ENCODE data around the gene CLCN7. TPM values are rescaled to one million over a fixed set of nuclear protein-coding genes. Genes with fewer than 3 reads are reported as not detected.
A peak's percentile ranks its signal among the peaks of the same experiment; 100 is the strongest.

CLCN7 gene
- total and polyA plus RNA-seq, 9 of the 15 experiments (the other 6 are each of a cell fraction or from before 2014, with no cell fraction given) = 0.06 to 126 (median 18.7) TPM

GRCh38 chr16:1505912-1506311 is 31.1 kb upstream of the CLCN7 start:
- POLR2A ChIA-PET = no interaction called here
- intact Hi-C loops (cut with micrococcal nuclease) = no loop called here
- no peak for FAIRE-seq

More at GRCh38 chr16:1505912-1506311, 31.1 kb upstream of the CLCN7 start:
- DNase-seq (ENCODE audit: extremely low read depth in 1 of 4, low spot score in 3 of 4) = no peak
- Histone ChIP-seq H3K9me3 (replicated peaks; ENCODE audit: control insufficient read depth, insufficient read depth, low read depth, low read length) (no peaks in the 10 kb centered on the region), H3K27me3 (ENCODE audit: control insufficient read depth in 2 of 2, insufficient read depth in 2 of 2, low read length in 2 of 2) (no peaks in the 10 kb centered on the region), H3K4me1 (replicated peaks in 1 of 2; ENCODE audit: control insufficient read depth in 2 of 2, insufficient read depth in 2 of 2, low read length in 2 of 2) (peaks cover 0 to 44% of the 10 kb centered on the region in 2 experiments; a peak in 2 of 5 replicates), H2AFZ (ENCODE audit: low read depth, low read length) (no peak overlapping the region), H3K4me2 (ENCODE audit: insufficient read depth, low read length) (no peak overlapping the region), H3K9ac (ENCODE audit: insufficient read depth in 1 of 2, low read depth in 2 of 2, low read length in 2 of 2) (no peak overlapping the region), H3K36me3 (ENCODE audit: control insufficient read depth, insufficient read depth, low read length) (peaks cover 78% of the 10 kb centered on the region; the same call in 1 of the 3 replicates), H3K79me2 (ENCODE audit: control insufficient read depth, insufficient read depth, low read length) (no peaks in the 10 kb centered on the region), H3K27ac (ENCODE audit: extremely low read depth, low read depth, low read length) (no peak overlapping the region), H4K20me1 (replicated peaks; ENCODE audit: control insufficient read depth, insufficient read depth, low read length) (no peaks in the 10 kb centered on the region), H3K4me3 (no peak overlapping the region), H3K9me1 (ENCODE audit: control insufficient read depth, insufficient read depth, low read length) (no peaks in the 10 kb centered on the region)
- no peak for ATAC-seq
- TF ChIP-seq ZNF778 (CRISPR knock-in tag; IDR thresholded peaks at IDR 0.05) (no peak), AFF1 (IDR thresholded peaks at IDR 0.05; ENCODE audit: low read depth in 1 of 2, partially characterized antibody in 2 of 2) (no peak), POLR2G (IDR thresholded peaks at IDR 0.05; ENCODE audit: low read depth, low read length) (peak; percentile 47; the same call in 1 of the 2 replicates), MYBL2 (IDR thresholded peaks at IDR 0.05; ENCODE audit: low read depth) (no peak), MYBL2 (CRISPR knock-in tag; IDR thresholded peaks at IDR 0.05; ENCODE audit: borderline replicate concordance) (no peak)
- 96% methylated on average over 15 of the region's 22 CpGs for WGBS (ENCODE audit: insufficient coverage, low coverage, missing lambda C conversion rate)
- in situ Hi-C loops (cut with MboI) = no loop called here
- CTCF ChIA-PET (ENCODE audit: low intra/inter-chr PET ratio) = no interaction called here
- no TSS peak for BruUV-seq (replicated peaks)

All from K562 (cell line).